GM21717 (cell line): ENCODE results near the gene SCCPDH.
A peak's percentile ranks its signal among the peaks of the same experiment; 100 is the strongest.
"Not testable (repeated sequence)": the region's sequence is repeated elsewhere in the genome, so short reads cannot be mapped to it uniquely, and the experiment has no call there.

Experiments
- ATAC-seq: cut with Tn5 transposase; IDR thresholded peaks from one replicate; pipeline ENCODE4 v1.9.1; 2021; ENCODE audit warnings: mild to moderate bottlenecking, moderate library complexity; ENCODE audit not compliant: unreplicated experiment

SCCPDH gene

GRCh38 chr1:246724016-246724730 is at the start of gene SCCPDH:
TSS of gene SCCPDH (plus strand) at chr1:246724409. CDS start at chr1:246724423, 14 bp downstream.
- peak; percentile 97 for ATAC-seq

DNA sequence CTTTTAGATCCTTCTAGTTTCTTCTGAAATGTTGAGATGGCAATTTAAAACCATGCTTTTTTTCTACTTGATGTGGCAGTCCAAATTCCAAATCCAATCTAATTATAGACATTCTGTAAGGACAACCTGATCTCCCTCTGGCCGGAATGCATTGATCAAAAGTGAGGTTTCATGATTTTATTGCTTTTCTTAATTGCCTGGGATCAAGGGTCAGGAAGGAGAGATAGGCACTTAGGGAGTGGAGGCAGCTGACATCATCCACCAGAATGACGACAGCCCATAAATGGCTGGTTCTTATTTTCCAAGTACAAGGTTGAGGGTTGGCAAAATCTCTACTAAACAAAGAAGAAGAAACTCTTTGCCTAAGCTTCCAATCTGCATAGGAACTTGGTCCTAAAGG is 46.4 kb upstream of the SCCPDH start:
- no peak for ATAC-seq

DNA sequence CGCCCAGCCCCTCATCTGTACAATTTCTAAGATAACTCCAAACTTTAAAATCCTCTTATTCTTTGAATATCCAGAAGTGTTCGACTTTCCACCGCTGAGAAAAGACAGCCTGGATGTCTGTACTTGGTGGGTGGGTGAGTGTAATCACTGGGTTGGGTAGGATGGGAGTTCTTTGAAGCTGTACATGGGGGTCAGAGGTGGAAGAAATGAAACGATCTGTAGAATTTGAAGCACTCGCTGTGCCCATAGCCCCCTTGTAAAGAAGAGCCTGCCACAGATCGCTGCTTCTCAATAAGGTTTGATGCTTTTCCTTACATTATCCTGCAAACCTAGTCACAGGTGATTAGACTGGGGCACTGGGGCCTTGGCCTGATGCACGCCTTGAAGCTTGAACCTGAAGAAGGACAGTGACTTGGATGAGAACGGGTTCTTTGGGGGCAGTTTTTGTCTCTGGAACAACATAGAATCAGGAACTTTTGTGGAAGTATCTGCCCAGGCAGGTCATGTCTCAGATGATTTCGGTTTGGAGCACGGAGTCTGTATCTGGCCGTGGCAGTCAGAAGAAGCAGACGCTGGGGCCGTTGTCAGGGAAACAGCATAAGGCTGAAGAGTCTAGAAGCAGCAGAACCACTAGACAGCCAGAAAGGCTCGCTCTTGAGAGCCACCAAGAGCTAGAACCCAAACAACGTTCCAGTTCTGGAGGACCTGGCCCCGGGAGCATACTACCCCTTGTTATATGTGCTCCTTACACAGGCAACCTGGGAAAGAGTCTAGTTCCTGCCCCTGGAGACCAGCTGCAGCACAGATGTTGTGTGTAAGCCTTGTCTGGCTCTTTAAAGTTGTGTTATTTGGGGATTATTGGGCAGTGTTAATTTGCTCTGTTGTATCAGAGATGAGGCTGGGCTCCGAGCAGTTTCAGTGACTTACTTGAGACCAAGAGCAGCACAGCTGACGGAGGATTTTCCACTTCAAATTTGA is 45.1 kb upstream of the SCCPDH start:
- ATAC-seq = no peak

GRCh38 chr1:246679794-246680177 is 44.4 kb upstream of the SCCPDH start:
- ATAC-seq = no peak

- no peak for ATAC-seq
These were observed 44.0 kb upstream of the SCCPDH start for GRCh38 chr1:246680190-246680589.

DNA sequence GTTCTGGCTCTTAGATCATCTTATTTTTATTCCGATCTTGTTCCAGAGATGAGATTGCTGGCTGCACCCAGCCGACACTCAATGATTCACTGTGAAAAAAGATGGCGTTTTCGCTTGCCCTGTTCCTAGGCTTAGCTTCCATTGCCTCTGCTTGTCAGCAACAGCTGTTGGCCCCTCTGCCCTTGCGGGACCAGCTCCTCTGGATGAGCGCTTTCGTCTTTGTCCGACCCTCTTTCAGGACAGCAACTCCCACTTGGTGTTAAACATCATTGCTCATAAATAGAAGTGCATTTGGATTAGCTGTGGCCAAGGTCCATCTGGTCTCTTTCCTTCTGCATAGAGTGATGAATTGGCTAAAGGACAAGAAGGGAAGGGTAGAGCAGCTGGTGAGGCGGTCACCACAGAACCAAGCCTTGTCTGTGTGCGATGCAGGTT is 43.5 kb upstream of the SCCPDH start:
- no peak for ATAC-seq

GRCh38 chr1:246681900-246682895 is 42.0 kb upstream of the SCCPDH start:
- no peak for ATAC-seq

DNA sequence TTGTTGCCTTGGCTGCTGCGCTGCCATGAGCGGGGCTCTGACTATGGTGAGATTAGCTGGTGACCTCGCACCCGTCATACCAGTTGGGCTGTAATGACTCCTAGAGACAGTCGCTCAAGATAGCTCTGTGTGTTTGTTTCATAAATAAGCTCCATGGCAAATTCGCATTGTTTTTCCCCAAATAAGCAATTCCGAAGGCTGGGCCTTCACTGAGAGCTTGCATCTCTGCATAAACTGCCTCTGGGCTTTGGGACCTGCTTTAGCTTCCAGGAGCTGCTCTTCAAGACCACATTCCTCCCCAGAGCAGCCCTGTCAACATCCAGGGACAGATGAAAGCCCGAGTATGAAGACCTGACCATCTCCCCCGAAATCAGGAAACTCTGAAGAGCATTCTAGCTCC is 40.7 kb upstream of the SCCPDH start:
- ATAC-seq = no peak

- ATAC-seq = no peak
These were observed 37.2 kb upstream of the SCCPDH start for GRCh38 chr1:246687002-246687401.

DNA sequence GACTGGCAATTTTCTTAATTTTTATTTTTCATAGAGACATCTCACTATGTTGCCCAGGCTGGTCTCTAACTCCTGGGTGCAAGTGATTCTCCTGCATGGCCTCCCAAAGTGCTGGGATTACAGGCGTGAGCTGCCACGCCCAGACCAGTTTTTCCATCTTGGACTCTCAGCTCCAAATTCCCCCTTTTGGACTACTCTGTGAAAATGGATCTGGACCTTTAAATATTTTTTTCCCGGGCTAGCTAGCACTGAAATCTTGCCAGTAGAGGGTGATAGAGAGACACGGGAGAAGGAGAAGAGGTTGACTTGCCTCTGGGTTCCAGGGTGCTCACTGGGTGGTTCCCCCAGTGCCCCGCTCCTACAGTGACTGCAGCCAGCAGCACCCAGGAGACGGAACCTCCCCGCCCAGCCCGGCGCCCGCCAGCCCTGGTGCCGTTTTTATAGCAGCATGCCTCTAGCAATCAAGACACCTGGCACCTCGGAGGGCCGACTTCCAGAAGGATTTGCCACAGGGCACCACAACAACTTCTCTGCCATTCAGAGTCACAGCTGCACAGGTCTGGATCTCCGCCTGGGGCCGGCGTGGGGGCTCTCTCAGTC is 34.7 kb upstream of the SCCPDH start:
- ATAC-seq = peak; percentile 96

DNA sequence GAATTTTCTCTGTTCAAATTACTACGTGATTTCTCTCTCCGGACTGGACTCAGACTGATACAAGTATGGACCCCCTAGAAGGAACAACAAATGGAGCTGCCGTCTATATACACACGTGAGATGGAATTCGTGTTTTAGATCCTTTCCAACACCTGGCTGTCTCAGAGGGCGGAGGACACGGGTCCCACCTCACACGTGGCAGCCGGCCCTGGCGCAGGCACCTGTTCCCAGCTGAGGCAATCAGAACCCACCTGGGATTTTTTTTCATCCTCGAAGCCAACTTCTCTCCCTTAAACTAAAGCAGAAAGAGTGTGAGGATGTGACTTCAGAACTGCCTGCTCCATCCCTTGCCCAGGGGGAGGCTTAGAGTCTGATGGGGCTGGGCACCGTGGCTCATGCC is 34.1 kb upstream of the SCCPDH start:
- no peak for ATAC-seq

DNA sequence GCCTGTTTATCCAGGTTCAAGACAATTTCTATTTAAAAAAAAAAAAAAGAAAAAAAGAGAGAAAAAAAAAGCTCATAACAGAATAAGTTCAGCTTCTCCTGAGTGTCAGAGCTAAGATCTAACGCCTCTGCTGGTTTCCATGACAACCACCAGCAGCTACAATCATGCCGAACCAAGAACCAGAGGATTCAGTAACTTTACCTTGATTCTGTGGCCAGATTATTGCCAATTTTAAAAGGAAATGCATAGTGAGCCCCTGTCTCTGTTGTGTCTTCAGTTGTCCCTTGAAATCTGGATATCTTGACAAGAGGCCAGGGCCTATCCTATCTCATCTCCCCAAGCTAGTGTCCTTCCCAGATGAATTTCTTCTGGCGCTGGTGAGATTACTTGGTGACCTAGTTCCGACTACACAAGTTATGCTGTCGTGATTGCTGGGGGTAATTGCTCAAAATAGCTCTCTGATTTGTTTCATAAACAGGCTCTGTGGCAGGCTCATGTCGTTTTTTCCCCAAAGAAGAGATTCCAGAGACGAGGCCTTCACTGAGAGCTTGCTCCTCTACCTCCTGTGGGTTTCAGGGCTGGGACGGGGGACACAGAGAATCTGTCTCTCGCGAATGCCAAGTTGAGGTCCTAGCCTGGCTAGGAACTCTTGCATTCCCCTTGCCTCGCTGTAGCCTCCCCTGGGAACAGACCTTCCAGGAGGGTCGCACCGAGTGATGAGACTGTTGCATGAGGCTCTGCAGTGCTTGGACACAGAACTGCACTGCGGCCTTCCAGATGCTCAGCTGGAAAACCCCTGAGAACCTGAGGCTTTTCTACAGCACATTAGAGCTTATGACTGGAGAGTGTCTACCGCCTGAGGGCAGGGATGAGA is 32.4 kb upstream of the SCCPDH start:
- ATAC-seq = no peak

DNA sequence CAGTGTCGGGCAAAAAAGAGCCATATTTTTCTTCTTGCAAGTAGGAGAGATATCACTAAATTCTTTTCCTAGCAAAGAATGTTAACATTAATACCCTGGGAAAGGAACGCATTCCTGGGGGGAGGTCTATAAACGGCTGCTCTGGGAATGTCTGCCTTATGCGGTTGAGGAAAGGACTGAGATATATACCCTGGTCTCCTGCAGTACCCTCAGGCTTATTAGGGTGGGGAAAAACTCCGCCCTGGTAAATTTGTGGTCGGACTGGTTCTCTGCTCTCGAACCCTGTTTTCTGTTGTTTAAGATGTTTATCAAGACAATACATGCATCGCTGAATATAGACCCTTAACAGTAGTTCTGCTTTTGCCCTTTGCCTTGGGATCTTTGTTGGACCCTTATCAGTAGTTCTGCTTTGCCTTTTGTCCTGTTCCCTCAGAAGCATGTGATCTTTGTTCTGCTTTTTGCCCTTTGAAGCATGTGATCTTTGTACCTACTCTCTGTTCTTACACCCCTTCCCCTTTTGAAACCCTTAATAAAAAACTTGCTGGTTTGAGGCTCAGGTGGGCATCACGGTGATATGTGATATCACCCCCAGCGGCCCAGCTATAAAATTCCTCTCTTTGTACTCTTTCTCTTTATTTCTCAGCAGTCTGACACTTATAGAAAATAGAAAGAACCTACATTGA is 29.9 kb upstream of the SCCPDH start:
- ATAC-seq = not testable (repeated sequence)

GRCh38 chr1:246695136-246695535 is 29.1 kb upstream of the SCCPDH start:
- ATAC-seq = no peak

DNA sequence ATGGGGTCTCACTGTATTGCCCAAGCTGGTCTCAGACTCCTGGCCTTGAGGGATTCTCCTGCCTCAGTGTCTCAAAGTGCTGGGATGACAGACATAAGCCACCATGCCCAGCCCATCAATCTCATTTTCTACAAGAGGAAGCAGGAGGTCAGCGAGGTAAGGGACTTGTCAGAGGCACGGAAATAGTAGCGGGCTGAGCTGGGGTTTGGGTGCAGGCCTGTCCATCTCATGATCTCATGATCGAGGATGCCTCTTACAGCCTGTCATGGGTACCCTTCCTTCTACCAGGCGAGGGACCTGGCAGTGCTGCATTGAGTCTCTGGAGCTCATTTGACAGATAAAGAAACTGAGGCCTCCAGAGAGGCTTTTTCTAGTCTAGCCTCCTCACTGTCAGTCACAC is 28.5 kb upstream of the SCCPDH start:
- no peak for ATAC-seq

- no peak for ATAC-seq
These were observed 25.6 kb upstream of the SCCPDH start for GRCh38 chr1:246698466-246699094.

DNA sequence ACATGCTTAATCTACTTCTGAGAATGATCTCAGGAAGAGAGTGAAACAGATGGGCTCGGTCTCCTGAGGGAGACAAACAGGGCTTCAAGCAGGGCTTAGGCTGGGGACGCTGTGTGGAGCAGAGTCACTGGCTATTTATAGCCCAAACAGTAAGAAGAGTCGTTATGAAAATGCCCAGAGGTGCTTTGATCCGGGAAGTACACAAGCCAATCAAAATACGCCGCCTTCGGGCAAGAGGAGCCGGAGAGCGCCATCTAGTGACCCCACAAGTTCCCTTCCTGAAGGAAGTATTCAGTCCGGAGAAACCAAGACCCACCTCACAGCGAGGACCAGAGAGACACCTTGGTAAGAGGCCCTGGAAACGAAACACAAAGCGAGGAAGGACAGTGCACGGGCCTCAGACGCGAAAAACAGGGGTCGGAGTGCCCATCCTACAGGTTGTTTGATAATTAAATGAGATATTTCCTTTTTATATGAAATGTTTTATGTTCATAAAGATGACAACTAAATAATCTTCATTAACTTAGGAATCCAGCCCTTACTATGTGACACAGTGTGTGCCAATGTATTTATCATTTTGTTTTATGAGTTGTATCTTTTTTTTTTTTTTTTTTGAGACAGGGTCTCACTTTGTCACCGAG is 25.0 kb upstream of the SCCPDH start:
- ATAC-seq = peak; percentile 95

DNA sequence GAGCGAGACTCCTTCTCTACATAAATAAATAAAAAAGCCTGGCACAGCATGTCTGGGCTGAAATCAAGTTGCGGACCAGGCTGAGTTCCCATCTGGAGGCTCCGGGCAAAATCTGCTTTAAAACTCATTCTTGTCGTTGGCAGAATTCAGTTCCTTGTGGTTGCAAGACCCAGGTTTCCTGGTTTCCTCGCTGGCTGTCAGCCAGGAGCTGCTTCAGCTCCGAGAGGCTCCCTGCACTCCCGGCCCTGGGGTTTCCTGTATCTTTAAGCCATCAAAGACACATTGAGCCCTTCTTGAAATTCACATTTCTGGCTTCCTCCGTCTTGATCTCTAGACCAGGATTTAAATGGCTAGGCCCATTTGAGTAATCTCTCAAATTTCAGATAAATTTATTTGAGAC is 20.6 kb upstream of the SCCPDH start:
- ATAC-seq = no peak
